Lower lobe of right lung (tissue), 2 donors: ENCODE measurements around the gene FRMD3. TPM values are rescaled to one million over a fixed set of nuclear protein-coding genes. Genes with fewer than 3 reads are reported as not detected.
A peak's percentile ranks its signal among the peaks of the same experiment; 100 is the strongest.

ENCODE experiments used
- ATAC-seq, 2 donors: fragments of 200-7000 bp; cut with Tn5 transposase; one replicate each; pipeline ENCODE4 v1.9.1; 2020 to 2022; ENCODE audit warnings: mild to moderate bottlenecking in 2 of 2, moderate library complexity in 2 of 2
- DNase-seq: peaks from one replicate; pipeline ENCODE4 v3.0.0-alpha.2; 2020
- H3K27ac ChIP-seq: fragments of 200-600 bp; one replicate; pipeline ENCODE4 v1.8.0; 2022
- H3K27me3 ChIP-seq: fragments of 200-600 bp; one replicate; pipeline ENCODE4 v1.8.0; 2022; ENCODE audit warnings: low read depth
- H3K36me3 ChIP-seq: fragments of 200-600 bp; one replicate; pipeline ENCODE4 v1.8.0; 2022; ENCODE audit warnings: mild to moderate bottlenecking
- H3K4me1 ChIP-seq: fragments of 200-600 bp; one replicate; pipeline ENCODE4 v1.8.0; 2022
- H3K4me3 ChIP-seq: fragments of 200-600 bp; one replicate; pipeline ENCODE4 v1.8.0; 2022; ENCODE audit warnings: mild to moderate bottlenecking
- H3K9me3 ChIP-seq: fragments of 200-600 bp; one replicate; pipeline ENCODE4 v1.8.0; 2022
- intact Hi-C: fragments of 100-400 bp; cut with DNase I; formaldehyde crosslinking; loops from one replicate; pipeline ENCODE4 v1.11.0; 2022
- total RNA-seq: library from RNA; stranded (reverse); fragmentation: NEBNext Ultra II Directional; extraction: Animal tissue kit (Norgen Biotek cat#: 25700); gene quantifications from one replicate; pipeline ENCODE4 v1.2.1, GENCODE V29; 2021
- TF ChIP-seq, protein P1 (sequence below): fragments of 200-600 bp; IDR thresholded peaks from one replicate; pipeline ENCODE4 v1.8.0; 2022; ENCODE audit warnings: antibody characterized with exemption, mild to moderate bottlenecking
- donor health status: DM: no; HTN: yes; CAD: no; lungs with severe emphysema.

Gene FRMD3
- total RNA-seq, 1 donor from 2014 or later, result 9.7 TPM

GRCh38 chr9:83236029-83236696 is 302.0 kb downstream of the FRMD3 start:
- no peak overlapping the region for H3K4me3 ChIP-seq
- no peak for DNase-seq
- ATAC-seq, result no peak
- no peak overlapping the region for H3K27ac ChIP-seq
- TF ChIP-seq, protein P1, sequence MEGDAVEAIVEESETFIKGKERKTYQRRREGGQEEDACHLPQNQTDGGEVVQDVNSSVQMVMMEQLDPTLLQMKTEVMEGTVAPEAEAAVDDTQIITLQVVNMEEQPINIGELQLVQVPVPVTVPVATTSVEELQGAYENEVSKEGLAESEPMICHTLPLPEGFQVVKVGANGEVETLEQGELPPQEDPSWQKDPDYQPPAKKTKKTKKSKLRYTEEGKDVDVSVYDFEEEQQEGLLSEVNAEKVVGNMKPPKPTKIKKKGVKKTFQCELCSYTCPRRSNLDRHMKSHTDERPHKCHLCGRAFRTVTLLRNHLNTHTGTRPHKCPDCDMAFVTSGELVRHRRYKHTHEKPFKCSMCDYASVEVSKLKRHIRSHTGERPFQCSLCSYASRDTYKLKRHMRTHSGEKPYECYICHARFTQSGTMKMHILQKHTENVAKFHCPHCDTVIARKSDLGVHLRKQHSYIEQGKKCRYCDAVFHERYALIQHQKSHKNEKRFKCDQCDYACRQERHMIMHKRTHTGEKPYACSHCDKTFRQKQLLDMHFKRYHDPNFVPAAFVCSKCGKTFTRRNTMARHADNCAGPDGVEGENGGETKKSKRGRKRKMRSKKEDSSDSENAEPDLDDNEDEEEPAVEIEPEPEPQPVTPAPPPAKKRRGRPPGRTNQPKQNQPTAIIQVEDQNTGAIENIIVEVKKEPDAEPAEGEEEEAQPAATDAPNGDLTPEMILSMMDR, result no peak
- no peaks in the 10 kb centered on the region for H3K9me3 ChIP-seq
- peaks cover 14% of the 10 kb centered on the region for H3K4me1 ChIP-seq
- intact Hi-C loops, result no loop called here
- no peaks in the 10 kb centered on the region for H3K27me3 ChIP-seq
- no peaks in the 10 kb centered on the region for H3K36me3 ChIP-seq

DNA sequence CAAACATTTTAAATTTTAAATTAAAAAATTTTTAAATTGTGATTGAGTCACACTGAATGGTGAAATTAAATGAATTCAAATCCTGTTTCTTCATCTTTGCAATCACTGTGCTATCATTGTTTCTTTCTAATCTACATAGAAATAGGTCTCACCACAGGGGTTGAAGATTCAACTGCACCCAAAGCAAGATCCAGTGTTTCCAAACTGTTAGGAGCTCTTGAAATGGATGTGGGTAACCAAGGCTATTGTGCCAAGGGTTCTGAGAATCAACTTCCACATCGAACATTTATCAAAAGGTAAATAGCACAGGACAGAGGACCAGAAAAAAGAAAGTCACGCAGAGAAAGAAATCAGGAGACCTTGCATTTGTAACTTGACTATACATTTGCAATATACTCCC is 302.7 kb downstream of the FRMD3 start:
- TF ChIP-seq, protein P1, result no peak
- Histone ChIP-seq H3K36me3 (no peaks in the 10 kb centered on the region), H3K27me3 (no peaks in the 10 kb centered on the region), H3K4me1 (peaks cover 14% of the 10 kb centered on the region), H3K9me3 (no peaks in the 10 kb centered on the region), H3K4me3 (no peak overlapping the region), H3K27ac (no peak overlapping the region)
- intact Hi-C loops, result no loop called here
- DNase-seq (no peak), ATAC-seq (no peak)

DNA sequence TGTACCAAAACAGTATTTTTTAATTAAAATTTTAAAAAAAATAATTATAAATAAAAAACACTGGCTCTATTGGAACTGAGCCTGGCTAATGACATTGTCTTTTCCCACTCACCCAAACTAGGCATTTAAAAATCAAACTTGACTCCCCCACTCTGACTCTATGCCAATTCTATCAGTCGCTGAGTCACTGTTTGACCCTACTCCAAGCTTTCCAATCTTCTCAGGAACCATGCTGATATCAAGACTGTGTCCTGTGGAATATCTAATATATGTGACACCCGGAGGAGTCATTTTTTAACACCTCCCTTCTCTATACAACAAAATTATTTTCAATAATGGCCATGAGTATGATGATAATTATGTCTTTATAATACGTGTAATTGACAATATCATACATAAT is 303.7 kb downstream of the FRMD3 start:
- H3K4me3 ChIP-seq, result no peak overlapping the region
- TF ChIP-seq, protein P1, result no peak
- no peaks in the 10 kb centered on the region for H3K36me3 ChIP-seq
- DNase-seq, result no peak
- H3K27ac ChIP-seq, result no peak overlapping the region
- H3K27me3 ChIP-seq, result no peaks in the 10 kb centered on the region
- H3K9me3 ChIP-seq, result no peaks in the 10 kb centered on the region
- ATAC-seq, result no peak
- peaks cover 9% of the 10 kb centered on the region for H3K4me1 ChIP-seq
- intact Hi-C loops, result no loop called here

DNA sequence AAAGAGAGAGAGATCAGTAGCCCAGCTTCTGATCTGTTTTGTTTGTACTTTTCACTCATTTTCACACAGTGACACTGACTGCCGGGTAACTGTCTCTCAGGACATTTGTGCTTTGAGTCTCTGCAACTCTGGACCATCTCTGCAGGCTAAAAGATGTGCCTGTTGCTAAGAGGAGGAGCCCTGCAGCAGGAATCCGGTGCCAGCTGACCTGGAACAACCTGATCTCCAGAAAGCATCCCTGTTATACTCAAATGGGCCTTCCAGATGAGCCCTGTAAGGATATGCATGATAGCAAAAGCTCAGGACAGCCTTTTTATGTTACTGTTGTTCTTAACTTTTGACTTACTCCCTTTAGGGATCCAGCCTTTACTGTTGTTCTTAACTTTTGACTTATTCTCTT is 304.6 kb downstream of the FRMD3 start:
- ATAC-seq, result no peak
- Histone ChIP-seq H3K27me3 (no peaks in the 10 kb centered on the region), H3K4me3 (no peak overlapping the region), H3K36me3 (no peaks in the 10 kb centered on the region), H3K27ac (no peak overlapping the region), H3K9me3 (no peaks in the 10 kb centered on the region), H3K4me1 (no peaks in the 10 kb centered on the region)
- DNase-seq, result no peak
- intact Hi-C loops, result no loop called here
- TF ChIP-seq, protein P1, result no peak

DNA sequence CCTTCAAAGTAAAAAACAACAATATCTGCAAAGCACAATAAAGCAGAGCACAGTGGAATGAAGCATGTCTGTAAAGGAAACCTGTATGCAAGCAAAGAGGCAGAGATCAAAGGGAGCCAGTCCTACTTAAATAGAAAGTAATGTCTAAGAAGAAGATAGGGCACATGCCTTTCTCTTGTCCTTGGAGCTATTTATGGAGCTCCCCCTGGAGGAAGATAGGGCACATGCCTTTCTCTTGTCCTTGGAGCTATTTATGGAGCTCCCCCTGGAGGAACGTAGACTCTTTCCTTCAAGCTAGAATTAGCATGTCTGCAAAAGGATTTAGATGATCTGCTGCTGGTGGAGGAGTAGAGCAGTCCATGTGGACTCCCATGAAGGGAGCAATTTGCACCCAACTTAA is 307.2 kb downstream of the FRMD3 start:
- no peak for DNase-seq
- intact Hi-C loops, result no loop called here
- no peaks in the 10 kb centered on the region for H3K9me3 ChIP-seq
- no peak overlapping the region for H3K27ac ChIP-seq
- TF ChIP-seq, protein P1, result peak; percentile 58
- no peak overlapping the region for H3K4me3 ChIP-seq
- H3K4me1 ChIP-seq, result no peaks in the 10 kb centered on the region
- ATAC-seq, result peak in 1 of 2 donors; percentile 75
- no peaks in the 10 kb centered on the region for H3K36me3 ChIP-seq
- H3K27me3 ChIP-seq, result no peaks in the 10 kb centered on the region
